KG1 (cell line): ENCODE results near the gene BRD2.

Experiments
- DNase-seq: peaks from one replicate; lab custom pipeline; 2025; lab: John Stamatoyannopoulos, UW

Gene BRD2

GRCh38 chr6:32993363-32993973, 25.1 kb downstream of the BRD2 start:
- no peak for DNase-seq

- no peak for DNase-seq
Observed at GRCh38 chr6:32995448-32995847, 27.1 kb downstream of the BRD2 start.

- no peak for DNase-seq
Observed at GRCh38 chr6:33000055-33000454, 31.7 kb downstream of the BRD2 start.

GRCh38 chr6:33001685-33002084, 33.3 kb downstream of the BRD2 start:
- no peak for DNase-seq

- DNase-seq = no peak
Observed at GRCh38 chr6:33004940-33005339, 36.5 kb downstream of the BRD2 start.

- no peak for DNase-seq
Observed at GRCh38 chr6:33007831-33008400, 39.5 kb downstream of the BRD2 start.

GRCh38 chr6:33008944-33009861, 40.8 kb downstream of the BRD2 start, which contains the start of gene HLA-DOA:
Gene HLA-DOA, minus strand, starts transcription at chr6:33009591.
- DNase-seq = peak; percentile 49

- DNase-seq = no peak
Observed at GRCh38 chr6:33010356-33010755, 42.0 kb downstream of the BRD2 start.

- DNase-seq = no peak
Observed at GRCh38 chr6:33013608-33014007, 45.2 kb downstream of the BRD2 start.

- DNase-seq = peak; percentile 35
Observed at GRCh38 chr6:33014841-33015634, 46.6 kb downstream of the BRD2 start.

- DNase-seq = no peak
Observed at GRCh38 chr6:33015798-33016197, 47.4 kb downstream of the BRD2 start.

- no peak for DNase-seq
Observed at GRCh38 chr6:33017018-33017417, 48.6 kb downstream of the BRD2 start.

- DNase-seq = no peak
Observed at GRCh38 chr6:33017694-33018353, 49.4 kb downstream of the BRD2 start.

GRCh38 chr6:33018418-33018817, 50.0 kb downstream of the BRD2 start:
- no peak for DNase-seq

- peak; percentile 69 for DNase-seq
Observed at GRCh38 chr6:33018904-33019303, 50.5 kb downstream of the BRD2 start.

- no peak for DNase-seq
Observed at GRCh38 chr6:33019372-33019771, 51.0 kb downstream of the BRD2 start.

- no peak for DNase-seq
Observed at GRCh38 chr6:33021917-33022316, 53.5 kb downstream of the BRD2 start.

GRCh38 chr6:33023536-33023935, 55.1 kb downstream of the BRD2 start:
- no peak for DNase-seq

- no peak for DNase-seq
Observed at GRCh38 chr6:33024521-33024920, 56.1 kb downstream of the BRD2 start.

GRCh38 chr6:33028220-33028849, 59.9 kb downstream of the BRD2 start:
- no peak for DNase-seq
